WTC11 (cell line): ENCODE data around the gene MAPT. TPM values are rescaled to one million over a fixed set of nuclear protein-coding genes. Genes with fewer than 3 reads are reported as not detected.

Source experiments
- ATAC-seq: fragments of 200-7000 bp; cut with Tn5 transposase; 2 replicates; pipeline ENCODE4 v1.10.0; 2021; ENCODE audit warnings: mild to moderate bottlenecking, moderate library complexity
- CTCF ChIA-PET: fragments of 300-600 bp; sonication (Branson Sonifier 250); formaldehyde crosslinking; loops from one replicate; lab custom pipeline; 2021; ENCODE audit warnings: antibody characterized with exemption; lab: Charles Lee
- POLR2A ChIA-PET: fragments of 350-600 bp; sonication (Branson Sonifier 250); formaldehyde crosslinking; loops from one replicate; lab custom pipeline; 2021; ENCODE audit warnings: antibody characterized with exemption; lab: Charles Lee
- DNase-seq: peaks from one replicate; pipeline ENCODE4 v3.0.0; 2021; ENCODE audit warnings: low spot score
- H3K27ac Mint-ChIP-seq: 2 replicates; pipeline ENCODE4 v1.8.0; 2021; ENCODE audit warnings: mixed read lengths
- H3K27me3 Mint-ChIP-seq: 2 replicates; pipeline ENCODE4 v1.8.0; 2021; ENCODE audit warnings: low read depth, mild to moderate bottlenecking, moderate library complexity, mixed read lengths
- H3K36me3 Mint-ChIP-seq: 2 replicates; pipeline ENCODE4 v1.8.0; 2021; ENCODE audit warnings: mixed read lengths
- H3K4me1 Mint-ChIP-seq: 2 replicates; pipeline ENCODE4 v1.8.0; 2022; ENCODE audit warnings: mixed read lengths
- H3K4me3 Mint-ChIP-seq: 2 replicates; pipeline ENCODE4 v1.8.0; 2021; ENCODE audit warnings: mild to moderate bottlenecking, moderate library complexity, mixed read lengths
- H3K9me3 Mint-ChIP-seq: 2 replicates; pipeline ENCODE4 v1.8.0; 2021; ENCODE audit warnings: mixed read lengths
- ARID4B ChIP-seq: sonication (generic); formaldehyde crosslinking; IDR thresholded peaks from 2 replicates; pipeline ENCODE4 v1.8.0; 2023; ENCODE audit warnings: missing genetic modification reagents, mild to moderate bottlenecking, borderline replicate concordance
- ATF2 ChIP-seq: sonication (generic); formaldehyde crosslinking; IDR thresholded peaks from 2 replicates; pipeline ENCODE4 v1.8.1; 2022; ENCODE audit warnings: low read depth, missing genetic modification reagents, borderline replicate concordance
- ATF6 ChIP-seq: sonication (generic); formaldehyde crosslinking; IDR thresholded peaks from 2 replicates; pipeline ENCODE4 v1.8.1; 2023; ENCODE audit warnings: mild to moderate bottlenecking, missing genetic modification reagents
- CBFB ChIP-seq: sonication (generic); formaldehyde crosslinking; IDR thresholded peaks from 2 replicates; pipeline ENCODE4 v1.8.1; 2022; ENCODE audit warnings: mild to moderate bottlenecking, low read depth, missing genetic modification reagents
- EMX1 ChIP-seq: fragments of 250-450 bp; sonication (Bioruptor Pico); IDR thresholded peaks from 2 replicates; pipeline ENCODE4 v1.8.0; 2021; ENCODE audit warnings: mild to moderate bottlenecking
- FOXP4 ChIP-seq: sonication (generic); formaldehyde crosslinking; IDR thresholded peaks from 2 replicates; pipeline ENCODE4 v1.8.0; 2022; ENCODE audit warnings: mild to moderate bottlenecking, missing genetic modification reagents
- GABPB1 ChIP-seq: sonication (generic); formaldehyde crosslinking; IDR thresholded peaks from 2 replicates; pipeline ENCODE4 v1.8.1; 2023; ENCODE audit warnings: mild to moderate bottlenecking, missing genetic modification reagents
- HMGA2 ChIP-seq: fragments of 250-450 bp; sonication (Bioruptor Pico); IDR thresholded peaks from 2 replicates; pipeline ENCODE4 v1.4.0; 2021; ENCODE audit warnings: mild to moderate bottlenecking, moderate library complexity
- NFATC4 ChIP-seq: fragments of 250-450 bp; sonication (Bioruptor Pico); IDR thresholded peaks from 2 replicates; pipeline ENCODE4 v1.9.0; 2021; ENCODE audit warnings: mild to moderate bottlenecking
- RELA ChIP-seq: sonication (generic); formaldehyde crosslinking; IDR thresholded peaks from 2 replicates; pipeline ENCODE4 v1.8.1; 2022; ENCODE audit warnings: missing genetic modification reagents, mild to moderate bottlenecking, borderline replicate concordance
- SMAD4 ChIP-seq: sonication (generic); formaldehyde crosslinking; IDR thresholded peaks from 2 replicates; pipeline ENCODE4 v1.8.0; 2022; ENCODE audit warnings: mild to moderate bottlenecking, missing genetic modification reagents
- SOX15 ChIP-seq: fragments of 250-450 bp; sonication (Bioruptor Pico); IDR thresholded peaks from 2 replicates; pipeline ENCODE4 v1.9.0; 2021; ENCODE audit warnings: mild to moderate bottlenecking
- TEAD1 ChIP-seq: sonication (generic); formaldehyde crosslinking; IDR thresholded peaks from 2 replicates; pipeline ENCODE4 v1.8.0; 2022; ENCODE audit warnings: mild to moderate bottlenecking, missing genetic modification reagents
- ZNF396 ChIP-seq: fragments of 250-450 bp; sonication (Bioruptor Pico); IDR thresholded peaks from 2 replicates; pipeline ENCODE4 v1.8.0; 2021; ENCODE audit warnings: mild to moderate bottlenecking, moderate library complexity, borderline replicate concordance
- total RNA-seq: library from RNA; stranded (reverse); gene quantifications from 3 replicates; pipeline ENCODE4 v1.2.3, GENCODE V29; 2021

The MAPT gene
- total RNA-seq, 1 experiment from 2014 or later: 2.2 TPM

- TF ChIP-seq SOX15 (CRISPR knock-in tag) (no peak), NFATC4 (CRISPR knock-in tag) (no peak)
- peaks cover 5% of the 10 kb centered on the region for H3K27me3 Mint-ChIP-seq
- DNase-seq: no peak
- CTCF ChIA-PET: interaction anchor here (0.6 to 2.8 kb wide), 23 partner anchors 9 to 716 kb away, joined by 3 to 23 read pairs (median 6); partner anchors contain the start of genes ACBD4 and CRHR1
- H3K36me3 Mint-ChIP-seq: no peaks in the 10 kb centered on the region
- H3K27ac Mint-ChIP-seq: no peak overlapping the region
- H3K4me1 Mint-ChIP-seq: no peaks in the 10 kb centered on the region
- ATAC-seq: no peak
- POLR2A ChIA-PET: no interaction called here
- H3K4me3 Mint-ChIP-seq: no peak overlapping the region
- H3K9me3 Mint-ChIP-seq: peaks cover 6% of the 10 kb centered on the region
Observed at GRCh38 chr17:45851464-45851863, 42.9 kb upstream of the MAPT start.

GRCh38 chr17:45851873-45852272 is 42.5 kb upstream of the MAPT start:
- H3K27me3 Mint-ChIP-seq: peaks cover 5% of the 10 kb centered on the region
- no peak overlapping the region for H3K27ac Mint-ChIP-seq
- H3K4me3 Mint-ChIP-seq: no peak overlapping the region
- ChIA-PET POLR2A (no interaction called here), CTCF (interaction anchor here (0.6 to 2.8 kb wide), 30 partner anchors 8 to 716 kb away, joined by 3 to 23 read pairs (median 5); partner anchors contain the start of genes ACBD4, CRHR1 and SPPL2C)
- H3K9me3 Mint-ChIP-seq: peaks cover 6% of the 10 kb centered on the region
- ATAC-seq: no peak
- H3K4me1 Mint-ChIP-seq: no peaks in the 10 kb centered on the region
- H3K36me3 Mint-ChIP-seq: no peaks in the 10 kb centered on the region
- DNase-seq: no peak
- TF ChIP-seq FOXP4 (no peak), ZNF396 (CRISPR knock-in tag) (no peak), ATF2 (CRISPR knock-in tag) (no peak), ARID4B (CRISPR knock-in tag) (no peak), CBFB (no peak), RELA (CRISPR knock-in tag) (no peak), EMX1 (CRISPR knock-in tag) (no peak), TEAD1 (CRISPR knock-in tag) (no peak), HMGA2 (no peak), SMAD4 (CRISPR knock-in tag) (no peak), GABPB1 (no peak), SOX15 (CRISPR knock-in tag) (no peak), ATF6 (CRISPR knock-in tag) (no peak)
